Activated naive CD4-positive, alpha-beta T cell treated with anti-CD3 and anti-CD28 coated beads for 36 hours (primary cell): ENCODE results near the gene KRTAP3-2. TPM values are rescaled to one million over a fixed set of nuclear protein-coding genes. Genes with fewer than 3 reads are reported as not detected.

Source experiments
- CTCF ChIA-PET: fragments of 350-600 bp; sonication (Branson Sonifier 250); formaldehyde crosslinking; loops from one replicate; lab custom pipeline; 2021; ENCODE audit warnings: antibody characterized with exemption; lab: Charles Lee
- DNase-seq: peaks from one replicate; pipeline ENCODE4 v3.0.0-alpha.2; 2020
- H3K27ac Mint-ChIP-seq: one replicate; pipeline ENCODE4 v1.8.0; 2021; ENCODE audit warnings: mild to moderate bottlenecking, mixed read lengths
- H3K27me3 Mint-ChIP-seq: one replicate; pipeline ENCODE4 v1.8.0; 2021; ENCODE audit warnings: low read depth, mixed read lengths
- H3K36me3 Mint-ChIP-seq: one replicate; pipeline ENCODE4 v1.8.0; 2021; ENCODE audit warnings: low read depth, mixed read lengths
- H3K4me1 Mint-ChIP-seq: one replicate; pipeline ENCODE4 v1.8.0; 2021; ENCODE audit warnings: low read depth, mixed read lengths
- H3K4me3 Mint-ChIP-seq: one replicate; pipeline ENCODE4 v1.8.0; 2021; ENCODE audit warnings: mild to moderate bottlenecking, moderate library complexity, mixed read lengths
- H3K9me3 Mint-ChIP-seq: one replicate; pipeline ENCODE4 v1.8.0; 2021; ENCODE audit warnings: mixed read lengths
- intact Hi-C: fragments of 100-400 bp; cut with micrococcal nuclease; formaldehyde crosslinking; loops from one replicate; pipeline ENCODE4 v1.15.1; 2023
- total RNA-seq, 2 experiments: library from RNA; stranded (reverse); gene quantifications; one replicate each; pipeline ENCODE4 v1.2.3, GENCODE V29; 2021

Gene KRTAP3-2
- total RNA-seq, 2 experiments from 2014 or later = not detected

- Mint-ChIP-seq H3K27ac (no peak overlapping the region), H3K9me3 (no peaks in the 10 kb centered on the region), H3K36me3 (no peaks in the 10 kb centered on the region), H3K4me3 (no peak overlapping the region), H3K4me1 (no peaks in the 10 kb centered on the region), H3K27me3 (peaks cover 5% of the 10 kb centered on the region)
- intact Hi-C loops = no loop called here
- DNase-seq = no peak
- CTCF ChIA-PET = no interaction called here
Measured at GRCh38 chr17:40980596-40980995, 19.1 kb downstream of the KRTAP3-2 start.

DNA sequence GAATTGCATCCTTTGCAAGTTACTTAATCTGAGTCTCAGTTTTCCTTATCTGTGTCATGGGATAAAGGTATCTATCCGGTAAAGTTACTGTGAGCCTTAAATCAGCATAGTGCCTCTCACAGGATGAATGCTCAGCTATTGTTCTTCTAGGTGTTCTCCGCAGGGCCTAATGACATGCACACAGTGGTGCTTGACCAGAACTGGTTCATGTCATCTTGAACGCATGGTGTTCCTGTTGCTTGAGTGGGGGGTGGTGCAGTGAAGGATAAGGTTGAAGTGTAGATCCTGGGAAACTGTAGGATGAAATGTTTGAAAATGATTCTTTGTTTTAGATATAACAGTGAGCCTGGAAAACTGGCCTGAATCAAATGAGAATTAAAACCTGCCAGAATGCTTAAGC is 19.6 kb downstream of the KRTAP3-2 start:
- H3K36me3 Mint-ChIP-seq = no peaks in the 10 kb centered on the region
- no peaks in the 10 kb centered on the region for H3K4me1 Mint-ChIP-seq
- no peak overlapping the region for H3K4me3 Mint-ChIP-seq
- no peaks in the 10 kb centered on the region for H3K9me3 Mint-ChIP-seq
- intact Hi-C loops = no loop called here
- no peak overlapping the region for H3K27ac Mint-ChIP-seq
- no peak for DNase-seq
- H3K27me3 Mint-ChIP-seq = peaks cover 5% of the 10 kb centered on the region
- CTCF ChIA-PET = interaction anchor here (0.7 kb wide), 1 partner anchor 17 kb away, joined by 3 read pairs; no protein-coding TSS in a partner anchor

- no peak overlapping the region for H3K27ac Mint-ChIP-seq
- CTCF ChIA-PET = no interaction called here
- no peaks in the 10 kb centered on the region for H3K36me3 Mint-ChIP-seq
- H3K9me3 Mint-ChIP-seq = no peaks in the 10 kb centered on the region
- H3K4me1 Mint-ChIP-seq = no peaks in the 10 kb centered on the region
- peaks cover 2% of the 10 kb centered on the region for H3K27me3 Mint-ChIP-seq
- intact Hi-C loops = no loop called here
- no peak for DNase-seq
- no peak overlapping the region for H3K4me3 Mint-ChIP-seq
Measured at GRCh38 chr17:40978575-40979151, 21.0 kb downstream of the KRTAP3-2 start.

DNA sequence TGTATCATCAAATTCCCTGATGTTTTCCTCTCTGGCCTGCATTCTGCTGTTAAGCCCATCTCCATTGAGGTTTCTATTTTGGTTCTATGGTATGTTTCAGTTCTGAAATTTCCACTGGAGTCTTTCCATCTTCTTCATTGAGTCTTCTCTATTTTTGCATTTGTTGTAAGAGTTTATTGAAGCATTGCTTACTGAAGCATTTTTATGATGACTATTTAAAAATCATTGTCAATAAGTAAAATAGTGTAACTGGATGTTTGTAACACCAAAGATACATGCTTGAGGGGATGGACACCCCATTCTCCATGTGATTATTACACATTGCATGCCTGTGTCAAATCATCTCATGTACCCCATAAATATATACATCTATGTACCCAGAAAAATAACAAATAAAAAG is 24.2 kb downstream of the KRTAP3-2 start:
- Mint-ChIP-seq H3K36me3 (no peaks in the 10 kb centered on the region), H3K9me3 (no peaks in the 10 kb centered on the region), H3K27me3 (peaks cover 2% of the 10 kb centered on the region), H3K4me3 (no peak overlapping the region), H3K27ac (no peak overlapping the region), H3K4me1 (no peaks in the 10 kb centered on the region)
- intact Hi-C loops = no loop called here
- CTCF ChIA-PET = no interaction called here
- DNase-seq = no peak

DNA sequence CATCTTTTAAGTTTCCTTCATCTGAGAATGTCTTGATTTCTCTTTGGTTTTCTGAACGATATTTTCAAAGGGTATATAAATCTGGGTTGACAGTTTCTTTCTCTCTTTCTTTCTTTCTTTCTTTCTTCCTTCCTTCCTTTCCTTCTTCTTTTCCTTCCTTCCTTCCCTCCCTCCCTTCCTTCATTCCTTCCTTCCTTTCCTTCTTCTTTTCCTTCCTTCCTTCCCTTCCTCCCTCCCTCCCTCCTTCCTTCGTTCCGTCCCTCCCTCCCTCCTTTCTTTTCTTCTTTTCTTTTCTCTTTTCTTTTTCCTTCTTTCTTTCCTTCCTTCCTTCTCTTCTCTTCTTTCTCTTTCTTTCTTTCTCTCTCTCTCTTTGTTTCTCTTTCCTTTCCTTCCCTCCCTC is 25.3 kb downstream of the KRTAP3-2 start:
- no peaks in the 10 kb centered on the region for H3K9me3 Mint-ChIP-seq
- H3K4me1 Mint-ChIP-seq = no peaks in the 10 kb centered on the region
- peaks cover 2% of the 10 kb centered on the region for H3K27me3 Mint-ChIP-seq
- no peaks in the 10 kb centered on the region for H3K36me3 Mint-ChIP-seq
- intact Hi-C loops = no loop called here
- CTCF ChIA-PET = no interaction called here
- no peak overlapping the region for H3K27ac Mint-ChIP-seq
- H3K4me3 Mint-ChIP-seq = no peak overlapping the region
- no peak for DNase-seq

- DNase-seq = no peak
- Mint-ChIP-seq H3K27me3 (peaks cover 12% of the 10 kb centered on the region), H3K36me3 (no peaks in the 10 kb centered on the region), H3K27ac (no peak overlapping the region), H3K4me3 (no peak overlapping the region), H3K4me1 (no peaks in the 10 kb centered on the region), H3K9me3 (no peaks in the 10 kb centered on the region)
- CTCF ChIA-PET = interaction anchor here (0.6 kb wide), 3 partner anchors 15 to 501 kb away, joined by 3 to 6 read pairs (median 3); no protein-coding TSS in a partner anchor
- intact Hi-C loops = no loop called here
Measured at GRCh38 chr17:40967582-40967981, 32.1 kb downstream of the KRTAP3-2 start.

GRCh38 chr17:40966848-40967247 is 32.9 kb downstream of the KRTAP3-2 start, which contains the start of gene KRT39:
KRT39 (minus strand) TSS chr17:40966948; CDS start chr17:40966856, 92 bp downstream.
- no peaks in the 10 kb centered on the region for H3K36me3 Mint-ChIP-seq
- no peaks in the 10 kb centered on the region for H3K9me3 Mint-ChIP-seq
- no peak within 1 kb of the TSS for H3K4me3 Mint-ChIP-seq
- CTCF ChIA-PET = no interaction called here
- H3K27ac Mint-ChIP-seq = no peak within 1 kb of the TSS
- H3K4me1 Mint-ChIP-seq = no peaks in the 10 kb centered on the region
- intact Hi-C loops = no loop called here
- DNase-seq = no peak
- peaks cover 12% of the 10 kb centered on the region for H3K27me3 Mint-ChIP-seq

- no peak for DNase-seq
- Mint-ChIP-seq H3K27ac (no peak overlapping the region), H3K9me3 (no peaks in the 10 kb centered on the region), H3K4me3 (no peak overlapping the region), H3K27me3 (peaks cover 12% of the 10 kb centered on the region), H3K4me1 (no peaks in the 10 kb centered on the region), H3K36me3 (no peaks in the 10 kb centered on the region)
- CTCF ChIA-PET = interaction anchor here (0.7 to 1.3 kb wide), 3 partner anchors 9 to 49 kb away, joined by 3 read pairs; no protein-coding TSS in a partner anchor
- intact Hi-C loops = no loop called here
Measured at GRCh38 chr17:40963838-40964237, 35.9 kb downstream of the KRTAP3-2 start.

DNA sequence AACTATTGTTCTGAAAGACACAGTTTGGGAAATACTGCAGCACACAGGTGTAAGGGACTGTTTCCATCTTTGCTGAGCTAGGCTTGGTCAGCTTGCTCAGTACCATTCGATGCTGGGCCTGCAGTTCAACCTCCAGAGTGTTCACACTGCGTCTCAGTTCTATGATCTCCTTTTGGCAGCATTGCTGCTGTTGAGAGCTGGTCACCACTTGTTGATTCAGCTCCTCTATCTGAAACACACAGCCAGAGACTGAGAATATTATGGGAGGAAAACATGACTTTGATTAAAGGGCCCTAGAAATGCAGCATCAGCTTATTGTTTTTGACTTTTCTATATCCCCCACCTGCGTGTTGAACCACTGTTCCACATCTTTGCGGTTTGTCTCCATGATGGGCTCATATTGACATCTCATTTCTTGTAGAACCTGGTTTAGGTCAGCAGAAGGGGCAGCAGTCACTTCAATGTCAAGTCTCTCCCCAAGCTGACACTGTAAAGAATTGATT is 37.6 kb downstream of the KRTAP3-2 start:
- DNase-seq = no peak
- Mint-ChIP-seq H3K27me3 (peaks cover 9% of the 10 kb centered on the region), H3K9me3 (no peaks in the 10 kb centered on the region), H3K36me3 (no peaks in the 10 kb centered on the region), H3K4me1 (no peaks in the 10 kb centered on the region), H3K4me3 (no peak overlapping the region), H3K27ac (no peak overlapping the region)
- intact Hi-C loops = no loop called here
- CTCF ChIA-PET = interaction anchor here (0.6 to 0.7 kb wide), 4 partner anchors 143 to 270 kb away, joined by 3 to 5 read pairs (median 3); partner anchors contain the start of genes KRTAP4-1 and KRTAP9-3

DNA sequence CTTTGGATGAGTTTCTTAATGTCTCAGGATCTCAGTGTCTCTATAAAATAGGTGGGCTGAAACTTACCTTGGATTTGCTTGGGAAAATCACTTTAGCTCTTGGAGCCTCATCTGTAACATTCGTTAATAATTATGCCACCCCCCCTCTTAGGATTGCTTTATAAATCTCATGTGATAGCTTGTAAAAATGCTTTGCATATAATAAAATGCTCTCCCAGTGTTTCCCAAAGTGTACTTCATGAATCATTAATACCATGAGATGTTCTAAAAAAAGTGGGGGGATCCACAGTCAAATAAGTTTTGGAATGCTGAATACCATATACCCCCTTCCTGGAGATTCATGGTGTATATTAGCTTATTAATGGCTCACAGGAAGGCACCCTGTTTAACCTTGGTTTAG is 38.1 kb downstream of the KRTAP3-2 start:
- no peaks in the 10 kb centered on the region for H3K4me1 Mint-ChIP-seq
- H3K27ac Mint-ChIP-seq = no peak overlapping the region
- intact Hi-C loops = no loop called here
- no peaks in the 10 kb centered on the region for H3K36me3 Mint-ChIP-seq
- no peak for DNase-seq
- H3K9me3 Mint-ChIP-seq = no peaks in the 10 kb centered on the region
- H3K27me3 Mint-ChIP-seq = peaks cover 5% of the 10 kb centered on the region
- CTCF ChIA-PET = interaction anchor here (0.6 to 0.7 kb wide), 3 partner anchors 142 to 237 kb away, joined by 3 to 5 read pairs (median 3); partner anchors contain the start of gene KRTAP4-1
- no peak overlapping the region for H3K4me3 Mint-ChIP-seq

GRCh38 chr17:40960144-40960543 is 39.6 kb downstream of the KRTAP3-2 start:
- no peak overlapping the region for H3K4me3 Mint-ChIP-seq
- no peaks in the 10 kb centered on the region for H3K36me3 Mint-ChIP-seq
- no peaks in the 10 kb centered on the region for H3K9me3 Mint-ChIP-seq
- intact Hi-C loops = no loop called here
- H3K27me3 Mint-ChIP-seq = no peaks in the 10 kb centered on the region
- H3K27ac Mint-ChIP-seq = no peak overlapping the region
- H3K4me1 Mint-ChIP-seq = no peaks in the 10 kb centered on the region
- CTCF ChIA-PET = interaction anchor here (0.5 kb wide), 1 partner anchor 574 kb away, joined by 5 read pairs; no protein-coding TSS in a partner anchor
- no peak for DNase-seq

DNA sequence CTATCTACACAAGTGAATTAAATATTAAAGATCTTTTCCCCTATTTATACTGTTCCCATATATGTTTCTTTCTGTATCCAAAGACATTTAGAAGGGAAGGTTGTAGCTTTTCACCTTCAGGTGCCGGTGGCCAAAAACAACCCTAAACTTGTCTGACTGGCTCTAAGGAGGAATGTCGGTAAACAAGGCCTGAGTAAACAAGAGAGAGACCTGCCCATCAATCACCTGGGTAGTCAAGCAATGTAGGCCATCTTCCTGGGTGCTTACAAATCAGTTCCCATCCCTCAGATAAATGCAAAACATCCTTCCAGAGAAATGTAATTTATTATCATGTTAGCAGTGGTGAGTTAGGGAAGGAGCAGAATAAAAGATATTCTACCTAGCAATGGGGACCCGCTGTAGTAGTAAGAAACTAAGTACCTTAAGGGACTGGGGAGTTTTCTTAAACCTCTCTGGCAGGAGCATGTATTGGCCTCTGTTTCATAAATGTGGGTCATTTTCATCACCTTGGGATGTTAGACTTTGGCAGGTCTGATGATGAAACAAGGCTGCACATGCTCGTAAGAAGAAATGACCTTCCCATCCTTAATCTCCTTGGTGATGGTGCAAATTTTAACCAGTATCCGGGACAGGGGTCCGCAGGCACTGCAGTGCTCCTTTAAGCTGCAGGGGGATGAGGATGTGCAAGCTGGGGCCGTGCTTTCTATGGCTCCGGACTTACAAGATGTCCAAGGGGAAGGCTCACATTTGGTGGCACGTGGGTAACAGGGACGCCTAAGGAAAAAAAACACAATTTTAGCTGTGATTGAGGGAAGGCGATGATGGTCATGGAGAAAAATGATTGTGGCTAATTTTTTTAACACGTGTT is 41.4 kb downstream of the KRTAP3-2 start:
- Mint-ChIP-seq H3K4me3 (no peak overlapping the region), H3K9me3 (no peaks in the 10 kb centered on the region), H3K27ac (no peak overlapping the region), H3K27me3 (peaks cover 4% of the 10 kb centered on the region), H3K36me3 (no peaks in the 10 kb centered on the region), H3K4me1 (no peaks in the 10 kb centered on the region)
- intact Hi-C loops = no loop called here
- CTCF ChIA-PET = no interaction called here
- no peak for DNase-seq
